Left colon (tissue), 2 donors: ENCODE results near the gene EN1. TPM values are rescaled to one million over a fixed set of nuclear protein-coding genes. Genes with fewer than 3 reads are reported as not detected.

Experiments used
- ATAC-seq: fragments of 200-7000 bp; cut with Tn5 transposase; one replicate; pipeline ENCODE4 v1.9.1; 2020; ENCODE audit warnings: mild to moderate bottlenecking, moderate library complexity
- DNase-seq, 2 donors: peaks; one replicate each; pipeline ENCODE4 v3.0.0-alpha.2; 2020
- intact Hi-C, 2 donors: fragments of 100-400 bp; cut with DNase I in 1 of 2; cut with micrococcal nuclease in 1 of 2; formaldehyde crosslinking; loops; one replicate each; pipeline versions ENCODE4 v1.11.2 to v1.14.0; 2022; cut with DNase I, micrococcal nuclease
- total RNA-seq, 2 donors: library from RNA; stranded (reverse); fragmentation: NEBNext Ultra II Directional; extraction: Animal tissue kit (Norgen Biotek cat#: 25700); gene quantifications; one replicate each; pipeline ENCODE4 v1.2.1, GENCODE V29; 2021
- donor health status: DM: no; HTN: no; CAD: no.
- donor health status: DM: yes; HTN: yes; CAD: no.

Gene EN1
- total RNA-seq, 2 donors from 2014 or later = not detected

DNA sequence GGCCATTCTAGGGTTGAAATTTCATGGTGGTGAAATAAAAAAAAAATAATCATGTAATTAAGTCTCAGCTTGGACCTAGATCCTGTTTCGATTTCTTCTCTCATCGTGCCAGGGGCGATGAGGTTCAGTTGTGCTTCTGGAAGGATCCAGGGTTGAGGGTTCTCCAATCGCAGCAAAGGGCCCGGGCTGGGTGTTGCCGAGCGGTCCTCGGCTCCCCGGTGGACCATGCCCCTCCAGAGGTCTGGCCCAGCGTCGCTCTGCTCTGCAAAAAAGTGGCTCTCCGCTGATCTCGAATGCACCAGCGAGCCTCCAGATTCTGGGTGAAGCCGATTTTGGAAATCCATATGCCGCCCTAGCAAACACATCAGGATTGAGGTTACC is 39.0 kb downstream of the EN1 start:
- no peak for DNase-seq
- intact Hi-C loops = no loop called here
- no peak for ATAC-seq

DNA sequence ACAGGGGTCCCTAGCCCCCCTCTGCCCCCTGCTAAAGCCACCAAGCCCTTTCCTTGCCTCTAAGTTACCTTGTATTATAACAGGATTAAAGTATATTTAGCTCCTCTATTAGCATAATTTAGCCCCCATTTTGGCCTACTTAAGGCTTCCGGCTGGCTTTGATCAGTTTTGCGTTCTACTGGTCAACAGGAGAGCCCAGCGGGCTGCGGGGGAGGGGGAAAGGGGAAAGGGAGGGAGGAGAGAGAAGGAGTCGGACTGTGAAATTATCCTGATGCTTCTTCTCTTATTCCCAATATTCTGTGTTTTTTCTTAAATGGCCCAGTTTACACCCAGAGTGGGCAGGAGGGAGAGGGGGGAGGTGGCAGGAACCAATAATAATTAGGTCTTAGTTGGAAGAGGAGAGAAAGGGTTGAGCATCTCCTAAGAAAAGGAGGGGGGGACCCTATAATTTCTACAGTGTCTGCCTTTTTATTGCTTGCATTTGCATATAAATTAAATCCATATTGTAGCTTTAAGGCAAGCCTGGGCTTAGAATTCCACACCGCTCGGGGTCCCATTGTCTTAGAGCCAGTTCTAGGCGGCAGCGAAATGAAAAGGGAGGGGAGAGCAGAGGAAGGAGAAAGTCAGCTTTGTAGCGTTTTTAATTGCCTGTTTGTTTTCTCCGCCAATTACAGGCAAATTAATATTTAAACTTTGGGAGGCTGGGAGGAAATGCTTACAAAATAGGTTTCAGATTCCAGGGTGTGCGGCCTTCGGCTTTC is 39.6 kb downstream of the EN1 start:
- DNase-seq (no peak), ATAC-seq (no peak)
- intact Hi-C loops = no loop called here

DNA sequence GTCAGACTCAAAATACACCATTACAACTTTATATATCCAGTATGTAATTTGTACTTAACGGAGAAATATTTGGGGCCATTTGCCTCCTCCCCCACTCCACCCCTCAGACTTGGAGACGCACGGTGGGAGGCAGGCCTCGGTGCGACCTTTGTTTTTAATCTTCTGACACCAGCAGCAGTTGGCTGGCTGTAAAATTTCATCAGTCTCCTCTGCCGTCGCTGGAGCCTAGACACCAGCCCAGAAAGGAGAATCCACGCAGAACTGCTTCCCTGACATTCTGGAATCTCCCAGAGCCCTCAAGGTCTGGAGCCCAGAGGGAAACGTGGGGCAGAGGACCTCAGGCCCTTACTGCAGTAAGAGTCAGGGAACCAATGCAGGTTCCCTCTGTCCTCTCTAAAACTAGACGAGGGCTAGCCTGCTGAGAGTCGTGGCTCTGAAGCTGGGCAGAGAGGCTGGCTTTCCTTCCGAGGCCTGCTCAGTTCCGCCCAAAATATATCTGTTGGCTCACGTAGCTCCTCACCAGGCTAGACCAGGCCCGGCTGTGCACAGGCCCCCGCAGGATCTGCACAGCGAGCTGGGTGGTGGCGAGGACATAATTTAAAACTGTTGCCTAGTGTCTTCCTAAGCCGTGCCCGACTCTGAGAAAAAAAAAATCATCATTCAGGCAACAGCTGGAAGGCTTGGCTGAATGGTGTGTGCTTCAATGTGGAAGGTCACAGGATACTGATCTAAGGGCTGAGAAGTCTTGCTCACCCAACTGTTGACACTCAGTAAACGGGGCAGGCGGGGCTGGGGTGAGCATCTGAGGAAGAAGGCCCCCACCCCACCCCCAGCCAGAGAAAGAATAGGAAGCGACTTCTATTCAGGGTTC is 40.4 kb downstream of the EN1 start:
- DNase-seq (no peak), ATAC-seq (no peak)
- intact Hi-C loops = no loop called here

DNA sequence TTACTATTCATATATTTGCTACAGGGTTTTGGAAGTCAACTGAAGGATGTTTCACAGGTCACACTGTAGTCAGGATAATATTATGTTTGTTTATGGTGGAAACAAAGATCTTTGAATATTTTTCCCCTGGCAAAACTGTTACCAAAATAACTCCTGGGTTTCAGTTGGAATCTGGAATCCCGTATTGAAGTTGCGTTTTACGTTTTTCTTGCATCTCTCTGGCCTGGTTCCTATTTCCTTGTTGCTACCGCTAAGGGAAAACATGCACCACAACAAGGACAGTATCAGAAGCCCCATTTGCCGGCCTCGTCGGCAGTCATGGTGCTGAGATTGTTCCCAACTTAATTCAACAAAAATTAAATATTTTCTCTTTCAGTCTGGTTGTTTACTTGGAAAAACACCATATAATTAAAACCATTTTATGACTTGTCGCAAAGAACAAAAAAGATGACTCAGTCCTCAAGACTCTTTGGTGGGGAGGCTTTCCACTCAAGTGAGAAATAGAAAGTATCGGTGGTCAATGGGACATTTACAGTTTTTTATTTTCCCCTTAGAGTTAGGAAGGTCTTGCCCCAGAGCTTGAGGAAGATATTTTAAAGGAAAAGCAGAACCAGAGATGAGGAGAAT is 42.3 kb downstream of the EN1 start:
- ATAC-seq (no peak), DNase-seq (no peak)
- intact Hi-C loops = no loop called here

DNA sequence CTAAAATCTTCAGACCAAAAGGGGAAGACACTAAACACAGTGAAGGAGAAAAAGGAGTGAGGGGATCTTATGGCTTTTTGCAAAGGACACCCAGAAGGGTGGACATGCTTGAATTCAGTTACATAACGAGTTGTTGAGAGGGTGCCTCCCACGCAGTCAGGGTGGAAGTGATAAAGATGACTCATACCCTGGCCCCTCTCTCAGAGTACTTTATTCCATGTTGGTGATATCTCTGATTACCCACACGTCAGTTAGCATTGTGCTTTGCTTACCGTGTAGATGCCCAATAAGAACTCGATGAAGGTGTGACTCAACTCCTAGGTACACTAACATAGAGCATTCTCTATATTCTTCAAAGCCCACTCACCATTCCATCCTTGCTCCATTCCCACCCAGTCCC is 44.4 kb downstream of the EN1 start:
- intact Hi-C loops = no loop called here
- ATAC-seq (no peak), DNase-seq (no peak)

DNA sequence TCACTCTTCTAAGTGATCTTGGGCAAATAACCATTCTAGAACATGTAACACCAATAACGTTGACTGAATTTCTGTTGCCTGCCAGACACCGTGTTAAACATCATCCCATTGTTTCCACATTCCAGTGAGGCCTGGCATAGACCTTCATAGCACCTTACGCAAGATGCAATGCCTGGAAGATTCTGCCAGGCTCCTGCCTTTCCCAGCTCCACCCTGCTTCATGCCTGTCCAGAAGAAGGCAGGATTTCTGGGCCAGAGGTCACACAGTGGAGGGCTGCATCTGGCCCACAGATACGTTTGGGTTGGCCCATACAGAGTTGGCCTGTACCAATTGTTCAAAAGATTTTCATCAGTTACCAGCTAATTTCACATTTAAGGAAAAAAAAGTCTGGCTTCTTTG is 46.3 kb downstream of the EN1 start:
- intact Hi-C loops = no loop called here
- DNase-seq (no peak), ATAC-seq (no peak)

DNA sequence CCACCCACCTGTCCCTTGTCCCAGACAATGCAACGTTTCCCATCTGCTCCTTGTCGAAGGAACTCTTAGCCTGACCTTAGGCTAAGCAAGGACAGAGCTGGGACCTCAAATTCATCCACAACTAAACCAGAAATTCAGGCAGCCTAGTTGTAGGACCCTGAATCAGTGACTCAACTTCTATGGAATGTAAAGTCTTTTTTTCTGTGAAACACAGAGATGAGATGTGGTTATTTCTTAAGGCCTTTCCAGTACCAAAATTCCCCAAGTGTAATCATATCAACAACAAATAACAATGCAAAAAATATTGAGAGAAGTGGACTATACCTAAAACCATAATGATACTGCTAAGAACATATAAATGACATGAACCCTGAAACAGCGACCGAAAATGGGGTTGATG is 46.7 kb downstream of the EN1 start:
- intact Hi-C loops = no loop called here
- ATAC-seq = no peak
- DNase-seq = no peak

DNA sequence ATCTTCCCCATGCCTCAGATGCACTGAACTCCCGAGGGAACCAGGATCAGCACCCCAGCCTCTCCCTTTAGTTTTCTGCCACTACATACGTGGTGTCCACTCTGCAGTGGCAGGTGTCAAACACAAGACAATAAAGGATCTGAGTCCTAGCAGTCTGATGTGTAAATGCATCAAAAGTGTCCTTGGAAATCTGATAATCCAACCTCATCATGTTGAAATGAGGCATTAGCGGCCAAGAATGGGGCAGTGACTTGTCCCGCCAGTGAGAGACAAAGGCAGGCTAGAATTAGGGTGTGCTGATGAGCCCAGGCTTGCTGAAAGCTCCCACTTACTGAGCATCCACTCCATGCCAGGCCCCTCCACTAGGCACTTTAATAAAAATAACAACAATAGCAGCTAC is 52.9 kb downstream of the EN1 start:
- intact Hi-C loops = no loop called here
- DNase-seq (no peak), ATAC-seq (no peak)

Other genes starting within 250 kb of the EN1 start
- 1 to 10 TPM; 2.7 to 3.2 TPM for gene MARCO, start 94.5 kb upstream of the EN1 start, total RNA-seq